ENCODE data around the gene FGF4.

FGF4 gene

GRCh38 chr11:69791276-69792180 lies 16.4 kb upstream of the FGF4 start:
- no peak overlapping the region for H3K4me3 ChIP-seq (ENCODE audit: low read depth, low read length)
- no peak for TF ChIP-seq CTCF (IDR thresholded peaks at IDR 0.05; ENCODE audit: borderline replicate concordance, insufficient read depth, low read depth, low read length)

DNA sequence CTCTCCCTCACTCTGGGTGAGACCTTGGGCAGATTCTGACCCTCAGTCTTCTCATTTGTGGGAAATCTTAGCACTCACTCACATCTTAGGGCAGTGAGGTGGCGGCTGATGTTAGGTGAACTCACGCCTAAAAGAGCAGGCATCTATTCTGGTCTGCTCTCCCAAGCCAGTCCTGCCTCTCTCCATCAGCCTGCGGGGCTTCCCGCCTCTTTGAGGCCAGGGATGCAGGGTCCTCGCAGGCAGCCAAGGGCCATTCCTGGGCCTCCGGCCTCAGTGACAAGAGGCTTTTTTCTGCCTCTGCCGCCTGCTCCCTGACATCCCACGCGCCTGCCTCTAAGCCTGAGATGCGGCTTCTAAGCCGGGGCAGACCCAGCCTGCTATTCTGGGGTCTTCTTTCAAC lies 13.8 kb upstream of the FGF4 start:
- TF ChIP-seq CTCF (IDR thresholded peaks at IDR 0.05; ENCODE audit: borderline replicate concordance, insufficient read depth, low read depth, low read length) = no peak

DNA sequence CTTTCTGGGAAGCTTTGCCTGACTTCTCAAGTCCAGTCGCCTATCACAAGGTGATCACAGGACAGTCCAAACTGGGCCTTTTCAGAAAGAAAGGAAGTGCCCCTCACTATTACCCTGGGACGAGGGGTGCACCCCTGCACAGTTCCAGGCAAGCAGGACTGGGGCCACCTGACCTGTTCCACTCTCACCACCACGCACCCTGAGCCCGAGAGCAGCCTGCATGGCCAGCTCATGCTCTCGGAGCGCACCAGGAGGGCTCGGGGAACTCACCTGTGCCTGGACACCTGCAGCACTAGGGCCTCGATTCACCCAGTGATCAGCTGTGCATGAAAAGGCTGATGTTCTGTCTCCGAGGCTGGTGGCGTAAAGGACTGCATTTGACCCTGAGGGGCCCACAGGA lies 12.8 kb upstream of the FGF4 start:
- no peak overlapping the region for H3K4me3 ChIP-seq (ENCODE audit: low read depth, low read length)
- TF ChIP-seq CTCF (IDR thresholded peaks at IDR 0.05; ENCODE audit: borderline replicate concordance, insufficient read depth, low read depth, low read length) = no peak

More for the DNA sequence above, 13.8 kb upstream of the FGF4 start:
- H3K4me3 ChIP-seq (ENCODE audit: low read depth, low read length) = no peak overlapping the region

GRCh38 chr11:69787457-69787856 lies 12.3 kb upstream of the FGF4 start:
- no peak overlapping the region for H3K4me3 ChIP-seq (ENCODE audit: low read depth, low read length)
- TF ChIP-seq CTCF (IDR thresholded peaks at IDR 0.05; ENCODE audit: borderline replicate concordance, insufficient read depth, low read depth, low read length) = no peak

- TF ChIP-seq CTCF (IDR thresholded peaks at IDR 0.05; ENCODE audit: borderline replicate concordance, insufficient read depth, low read depth, low read length) = no peak
- no peak overlapping the region for H3K4me3 ChIP-seq (ENCODE audit: low read depth, low read length)
These were observed 6.1 kb upstream of the FGF4 start for GRCh38 chr11:69781241-69781640.

DNA sequence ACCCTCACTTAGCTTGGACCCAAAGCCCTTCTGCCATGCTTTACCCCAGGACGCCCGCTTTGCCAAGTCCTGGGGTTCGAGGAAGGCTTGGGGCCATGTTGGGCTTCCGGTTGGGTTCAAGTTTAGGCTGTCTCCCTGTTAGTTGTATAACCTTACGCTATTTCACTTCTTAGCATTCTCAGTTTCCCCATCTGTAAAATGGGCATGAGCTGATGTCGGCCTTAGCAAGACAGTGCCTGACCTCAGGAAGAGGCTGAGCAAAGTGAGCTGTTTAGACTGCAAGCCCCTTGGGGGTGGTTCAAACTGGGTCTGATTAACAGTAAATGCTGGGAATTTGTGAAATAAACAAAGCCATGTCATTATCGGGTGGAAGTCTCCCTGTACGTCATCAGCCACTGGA lies 3.2 kb upstream of the FGF4 start:
- no peak for TF ChIP-seq CTCF (IDR thresholded peaks at IDR 0.05; ENCODE audit: borderline replicate concordance, insufficient read depth, low read depth, low read length)
- H3K4me3 ChIP-seq (ENCODE audit: low read depth, low read length) = no peak overlapping the region
